Left lung (tissue), 10 donors: Measurements from ENCODE around the gene ANKRD39. TPM values are rescaled to one million over a fixed set of nuclear protein-coding genes. Genes with fewer than 3 reads are reported as not detected.
A peak's percentile ranks its signal among the peaks of the same experiment; 100 is the strongest.

Source experiments
- ATAC-seq: fragments of 200-7000 bp; cut with Tn5 transposase; one replicate; pipeline ENCODE4 v1.9.1; 2020; ENCODE audit warnings: moderate library complexity
- DNase-seq, 4 donors: peaks; one replicate each; pipeline ENCODE4 v3.0.0-alpha.2; 2013 to 2020
- H3K27ac ChIP-seq, 2 donors: fragments of 200-600 bp; sonication (generic) in 1 of 2; one replicate each; pipeline versions ENCODE4 v1.5.0 to v1.8.0; 2020 to 2021
- H3K27me3 ChIP-seq, 2 donors: fragments of 200-600 bp; sonication (generic) in 1 of 2; one replicate each; pipeline versions ENCODE4 v1.5.0 to v1.8.0; 2020 to 2021
- H3K36me3 ChIP-seq, 2 donors: fragments of 200-600 bp; sonication (generic) in 1 of 2; one replicate each; pipeline versions ENCODE4 v1.5.0 to v1.8.0; 2020 to 2021
- H3K4me1 ChIP-seq, 2 donors: fragments of 200-600 bp; one replicate each; pipeline ENCODE4 v1.8.0; 2021
- H3K4me3 ChIP-seq, 2 donors: fragments of 200-600 bp; sonication (generic) in 1 of 2; one replicate each; pipeline versions ENCODE4 v1.5.0 to v1.8.0; 2020 to 2021; ENCODE audit warnings: mild to moderate bottlenecking in 1 of 2
- H3K9me3 ChIP-seq, 2 donors: fragments of 200-600 bp; sonication (generic) in 1 of 2; one replicate each; pipeline versions ENCODE4 v1.5.0 to v1.8.0; 2020 to 2021
- intact Hi-C, 2 donors: fragments of 100-400 bp; cut with DNase I; formaldehyde crosslinking; loops; one replicate each; pipeline versions ENCODE4 v1.11.2 to v1.14.2; 2022
- polyA plus RNA-seq, 6 donors: library from polyadenylated mRNA; unstranded; fragments of 120-200 nt; gene quantifications; one replicate each; pipeline ENCODE4 v1.2.1, GENCODE V29; 2013; ENCODE audit not compliant: insufficient read length in 6 of 6
- total RNA-seq, 2 donors: library from RNA; stranded (reverse); fragmentation: NEBNext Ultra II Directional; extraction: Animal tissue kit (Norgen Biotek cat#: 25700); gene quantifications; one replicate each; pipeline ENCODE4 v1.2.1, GENCODE V29; 2021
- TF ChIP-seq, protein P1 (sequence below), 2 donors: fragments of 200-600 bp; sonication (generic) in 1 of 2; IDR thresholded peaks; one replicate each; pipeline versions ENCODE4 v1.5.0 to v1.8.0; 2021; ENCODE audit warnings: antibody characterized with exemption in 2 of 2
- donor health status: DM: no; HTN: yes; CAD: no.
- donor health status: DM: no; HTN: no; CAD: no.

Gene ANKRD39
- total and polyA plus RNA-seq, 8 donors: 7.9 to 11.9 (median 10.4) TPM

GRCh38 chr2:96815326-96816126, 42.3 kb downstream of the ANKRD39 start:
- DNase-seq: peak in 1 of 4 donors; percentile 64
- Histone ChIP-seq H3K36me3 (peaks cover 0 to 2% of the 10 kb centered on the region in 2 donors), H3K4me1 (peaks cover 25 to 44% of the 10 kb centered on the region in 2 donors), H3K4me3 (peak overlapping the region; percentile 70 to 81), H3K27ac (peak overlapping the region; percentile 91 to 96), H3K27me3 (no peaks in the 10 kb centered on the region), H3K9me3 (no peaks in the 10 kb centered on the region)
- intact Hi-C loops: no loop called here
- TF ChIP-seq, protein P1, sequence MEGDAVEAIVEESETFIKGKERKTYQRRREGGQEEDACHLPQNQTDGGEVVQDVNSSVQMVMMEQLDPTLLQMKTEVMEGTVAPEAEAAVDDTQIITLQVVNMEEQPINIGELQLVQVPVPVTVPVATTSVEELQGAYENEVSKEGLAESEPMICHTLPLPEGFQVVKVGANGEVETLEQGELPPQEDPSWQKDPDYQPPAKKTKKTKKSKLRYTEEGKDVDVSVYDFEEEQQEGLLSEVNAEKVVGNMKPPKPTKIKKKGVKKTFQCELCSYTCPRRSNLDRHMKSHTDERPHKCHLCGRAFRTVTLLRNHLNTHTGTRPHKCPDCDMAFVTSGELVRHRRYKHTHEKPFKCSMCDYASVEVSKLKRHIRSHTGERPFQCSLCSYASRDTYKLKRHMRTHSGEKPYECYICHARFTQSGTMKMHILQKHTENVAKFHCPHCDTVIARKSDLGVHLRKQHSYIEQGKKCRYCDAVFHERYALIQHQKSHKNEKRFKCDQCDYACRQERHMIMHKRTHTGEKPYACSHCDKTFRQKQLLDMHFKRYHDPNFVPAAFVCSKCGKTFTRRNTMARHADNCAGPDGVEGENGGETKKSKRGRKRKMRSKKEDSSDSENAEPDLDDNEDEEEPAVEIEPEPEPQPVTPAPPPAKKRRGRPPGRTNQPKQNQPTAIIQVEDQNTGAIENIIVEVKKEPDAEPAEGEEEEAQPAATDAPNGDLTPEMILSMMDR (IDR thresholded peaks at IDR 0.05): no peak
- no peak for ATAC-seq

DNA sequence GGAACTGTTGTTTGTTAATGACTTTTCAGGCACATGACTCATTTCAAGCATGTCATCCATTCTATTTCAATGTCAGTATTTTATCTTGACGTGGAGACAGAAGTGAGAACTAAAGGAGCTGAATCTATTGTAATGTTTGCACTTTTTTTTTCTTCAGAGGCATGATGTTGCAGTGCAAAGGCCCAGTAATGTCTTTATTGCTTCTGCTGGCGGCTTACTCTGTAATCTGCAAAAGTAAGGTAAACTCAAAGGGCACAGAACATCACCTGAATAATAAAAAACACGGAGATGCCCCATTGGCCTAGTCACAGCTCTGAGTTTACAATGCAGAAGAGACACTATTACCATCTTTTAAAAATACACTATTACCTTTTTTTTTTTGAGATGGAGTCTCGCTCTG, 44.2 kb downstream of the ANKRD39 start:
- H3K27ac ChIP-seq: no peak overlapping the region
- ATAC-seq (no peak), DNase-seq (no peak)
- intact Hi-C loops: no loop called here
- no peaks in the 10 kb centered on the region for H3K9me3 ChIP-seq
- peaks cover 0 to 19% of the 10 kb centered on the region in 2 donors for H3K36me3 ChIP-seq
- peaks cover 15 to 26% of the 10 kb centered on the region in 2 donors for H3K4me1 ChIP-seq
- no peaks in the 10 kb centered on the region for H3K27me3 ChIP-seq
- H3K4me3 ChIP-seq: no peak overlapping the region
- TF ChIP-seq, protein P1 (IDR thresholded peaks at IDR 0.05): no peak

GRCh38 chr2:96811917-96812316, 45.9 kb downstream of the ANKRD39 start:
- H3K9me3 ChIP-seq: no peaks in the 10 kb centered on the region
- peak in 1 of 4 donors; percentile 76 for DNase-seq
- H3K27ac ChIP-seq: no peak overlapping the region
- intact Hi-C loops: no loop called here
- H3K27me3 ChIP-seq: no peaks in the 10 kb centered on the region
- H3K36me3 ChIP-seq: peaks cover 0 to 21% of the 10 kb centered on the region in 2 donors
- TF ChIP-seq, protein P1 (IDR thresholded peaks at IDR 0.05): no peak
- no peak overlapping the region for H3K4me3 ChIP-seq
- H3K4me1 ChIP-seq: peaks cover 5 to 9% of the 10 kb centered on the region in 2 donors
- ATAC-seq: no peak

DNA sequence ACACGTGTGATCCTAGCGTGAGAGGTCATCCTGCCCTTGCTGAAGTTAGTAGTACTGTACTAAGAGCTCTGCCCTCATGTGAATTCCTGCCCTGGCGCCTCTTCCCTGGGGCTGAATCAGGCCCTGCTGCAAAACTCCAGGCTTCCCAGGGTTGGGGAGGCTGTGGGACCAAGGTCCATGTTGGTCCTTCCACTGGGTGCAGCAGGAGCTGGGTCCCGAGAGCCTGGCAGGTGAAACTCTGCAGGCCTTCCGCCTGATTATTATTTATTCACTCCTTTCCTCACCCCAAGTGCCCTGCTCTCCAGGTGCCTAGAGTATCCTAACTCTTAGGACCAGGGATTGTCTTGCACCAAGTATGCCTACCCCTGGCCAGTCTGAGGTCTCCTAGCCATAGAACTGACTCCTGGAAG, 47.0 kb downstream of the ANKRD39 start:
- no peaks in the 10 kb centered on the region for H3K27me3 ChIP-seq
- H3K4me1 ChIP-seq: peaks cover 5 to 8% of the 10 kb centered on the region in 2 donors
- H3K36me3 ChIP-seq: peaks cover 0 to 21% of the 10 kb centered on the region in 2 donors
- H3K27ac ChIP-seq: no peak overlapping the region
- DNase-seq: peak in 1 of 4 donors; percentile 16
- TF ChIP-seq, protein P1 (IDR thresholded peaks at IDR 0.05): no peak
- ATAC-seq: no peak
- no peaks in the 10 kb centered on the region for H3K9me3 ChIP-seq
- intact Hi-C loops: no loop called here
- no peak overlapping the region for H3K4me3 ChIP-seq

DNA sequence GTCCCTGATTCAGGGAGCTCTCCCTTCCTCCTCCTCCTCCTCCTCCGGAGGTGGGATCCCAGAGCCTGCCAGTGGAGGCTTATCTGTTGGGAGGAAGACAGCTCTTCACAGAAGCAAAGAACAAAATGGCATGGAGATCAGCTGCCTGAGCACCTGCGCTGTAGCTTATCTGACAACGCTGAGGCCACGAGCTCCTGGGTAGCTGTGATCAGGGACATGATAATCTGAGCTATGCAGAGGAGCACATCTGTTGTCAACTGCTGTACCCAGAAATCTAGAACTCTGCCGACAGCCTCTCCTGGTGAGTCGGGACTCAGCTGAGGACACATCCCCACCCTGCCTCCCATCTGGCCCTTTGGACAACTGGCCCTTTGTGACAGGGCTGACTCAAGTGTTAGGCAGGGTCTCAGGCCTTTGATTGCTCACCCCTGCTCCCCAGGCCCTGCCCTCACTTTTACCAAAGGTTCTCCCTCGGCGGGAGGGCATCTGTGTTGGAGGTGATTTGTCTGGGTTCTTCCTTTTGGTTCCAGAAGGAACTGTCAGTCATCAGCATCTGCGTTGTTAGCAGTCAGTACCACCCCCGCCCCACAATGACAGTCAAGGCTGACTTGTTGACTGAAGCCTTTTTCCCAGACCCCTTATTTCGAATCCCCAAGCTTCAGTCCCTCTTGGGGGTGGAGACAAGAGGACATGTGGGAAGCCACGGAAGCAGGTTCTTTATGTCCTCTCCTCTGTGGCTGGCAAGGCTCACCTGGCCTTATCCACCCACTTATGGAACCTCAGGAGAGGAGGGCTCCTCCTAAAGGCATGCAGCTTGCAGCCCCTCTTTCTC, 47.6 kb downstream of the ANKRD39 start:
- no peak for ATAC-seq
- intact Hi-C loops: no loop called here
- TF ChIP-seq, protein P1 (IDR thresholded peaks at IDR 0.05): no peak
- peaks cover 0 to 21% of the 10 kb centered on the region in 2 donors for H3K36me3 ChIP-seq
- H3K4me1 ChIP-seq: peaks cover 2 to 3% of the 10 kb centered on the region in 2 donors
- H3K27ac ChIP-seq: no peak overlapping the region
- peak in 1 of 4 donors; percentile 24 for DNase-seq
- H3K4me3 ChIP-seq: no peak overlapping the region
- H3K9me3 ChIP-seq: no peaks in the 10 kb centered on the region
- no peaks in the 10 kb centered on the region for H3K27me3 ChIP-seq
